Kidney epithelial cell (primary cell): ENCODE measurements around the gene IL10RB. TPM values are rescaled to one million over a fixed set of nuclear protein-coding genes. Genes with fewer than 3 reads are reported as not detected.

Source experiments
- DNase-seq: peaks from one replicate; pipeline ENCODE4 v3.0.0-alpha.2; 2010; ENCODE audit warnings: low read depth
- H3K27me3 ChIP-seq: 2 replicates; pipeline ENCODE4 v1.6.0; 2011; ENCODE audit warnings: low read length; ENCODE audit not compliant: control insufficient read depth, insufficient read depth
- H3K36me3 ChIP-seq: 2 replicates; pipeline ENCODE4 v1.5.1; 2011; ENCODE audit warnings: low read length; ENCODE audit not compliant: control insufficient read depth, insufficient read depth
- H3K4me3 ChIP-seq: 2 replicates; pipeline ENCODE4 v1.5.1; 2011; ENCODE audit warnings: low read depth, mild to moderate bottlenecking, control low read depth, low read length
- CTCF ChIP-seq: IDR thresholded peaks from 2 replicates; pipeline ENCODE4 v1.5.1; 2011; ENCODE audit warnings: mild to moderate bottlenecking, moderate library complexity, low read length, control low read depth, inconsistent platforms; ENCODE audit not compliant: insufficient read depth, poor library complexity, severe bottlenecking
- total RNA-seq: library from RNA; depleted of rRNA; stranded (reverse); fragments of >200 nt; gene quantifications from 2 replicates; pipeline ENCODE4 v1.2.3, GENCODE V29; 2015

The IL10RB gene
- total RNA-seq, 1 donor from 2014 or later = 13.9 TPM

- no peak for DNase-seq
- TF ChIP-seq CTCF = no peak
Observed at GRCh38 chr21:33301632-33302002, 35.5 kb downstream of the IL10RB start.

GRCh38 chr21:33302055-33302454 lies 35.9 kb downstream of the IL10RB start:
- no peaks in the 10 kb centered on the region for H3K27me3 ChIP-seq
- no peak for DNase-seq
- no peak for TF ChIP-seq CTCF

More at GRCh38 chr21:33301632-33302002, 35.5 kb downstream of the IL10RB start:
- no peaks in the 10 kb centered on the region for H3K27me3 ChIP-seq
- no peaks in the 10 kb centered on the region for H3K36me3 ChIP-seq
- H3K4me3 ChIP-seq = no peak overlapping the region

GRCh38 chr21:33302796-33303195 lies 36.6 kb downstream of the IL10RB start:
- Histone ChIP-seq H3K4me3 (no peak overlapping the region), H3K27me3 (no peaks in the 10 kb centered on the region), H3K36me3 (no peaks in the 10 kb centered on the region)
- no peak for DNase-seq
- TF ChIP-seq CTCF = no peak

More at GRCh38 chr21:33302055-33302454, 35.9 kb downstream of the IL10RB start:
- H3K4me3 ChIP-seq = no peak overlapping the region
- H3K36me3 ChIP-seq = no peaks in the 10 kb centered on the region

GRCh38 chr21:33305344-33305671 lies 39.1 kb downstream of the IL10RB start:
- Histone ChIP-seq H3K36me3 (no peaks in the 10 kb centered on the region), H3K27me3 (no peaks in the 10 kb centered on the region), H3K4me3 (no peak overlapping the region)
- no peak for DNase-seq
- no peak for TF ChIP-seq CTCF

- Histone ChIP-seq H3K27me3 (no peaks in the 10 kb centered on the region), H3K36me3 (no peaks in the 10 kb centered on the region), H3K4me3 (no peak overlapping the region)
- TF ChIP-seq CTCF = no peak
- no peak for DNase-seq
Observed at GRCh38 chr21:33305938-33306337, 39.8 kb downstream of the IL10RB start.

- no peak for TF ChIP-seq CTCF
- H3K4me3 ChIP-seq = no peak overlapping the region
- H3K27me3 ChIP-seq = no peaks in the 10 kb centered on the region
- DNase-seq = no peak
- no peaks in the 10 kb centered on the region for H3K36me3 ChIP-seq
Observed at GRCh38 chr21:33308586-33309490, 42.7 kb downstream of the IL10RB start.
